Stimulated activated CD4-positive, alpha-beta T cell treated with anti-CD3 and anti-CD28 coated beads, Interleukin-12 subunit alpha, Interleukin-12 subunit beta, amount 100 ng/mL, for 24 hours (primary cell): ENCODE measurements around the gene UCHL5.

Source experiments
- DNase-seq, 2 experiments: peaks; one replicate each; pipeline ENCODE4 v3.0.0-alpha.2; 2020; ENCODE audit warnings: low read depth in 2 of 2

The UCHL5 gene

DNA sequence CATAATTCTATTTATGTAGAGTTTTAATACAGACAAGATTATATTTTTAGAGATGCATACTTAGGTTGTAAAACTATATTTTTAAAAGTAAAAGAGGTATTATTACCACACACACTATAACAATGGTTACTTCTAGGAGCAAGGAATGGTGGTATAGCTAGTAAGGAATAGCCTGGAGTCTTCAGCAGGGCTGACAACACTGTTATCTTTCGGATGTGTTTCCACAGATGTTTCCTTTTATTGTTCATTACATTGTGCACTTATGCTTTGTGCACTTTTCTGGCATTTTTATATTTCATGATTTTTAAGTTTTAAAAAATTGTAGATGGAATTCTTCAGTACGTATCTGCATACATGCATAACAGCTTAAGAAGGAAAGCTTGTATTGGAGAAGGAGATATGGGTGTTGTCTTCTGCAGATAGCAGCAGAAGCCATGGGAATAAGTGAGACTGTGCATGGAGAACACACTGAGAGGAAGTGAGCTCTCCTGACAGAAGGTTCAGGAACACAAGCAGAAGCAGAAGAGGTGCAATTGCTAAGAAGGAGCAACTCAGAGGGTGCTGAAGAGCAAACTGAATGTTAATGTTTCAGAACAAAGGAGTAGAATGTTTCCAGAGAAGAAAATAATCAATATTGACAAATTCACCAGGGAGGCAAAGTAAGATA lies 91.8 kb downstream of the UCHL5 start:
- DNase-seq: no peak

GRCh38 chr1:192966073-192966472 lies 93.1 kb downstream of the UCHL5 start:
- DNase-seq: no peak

DNA sequence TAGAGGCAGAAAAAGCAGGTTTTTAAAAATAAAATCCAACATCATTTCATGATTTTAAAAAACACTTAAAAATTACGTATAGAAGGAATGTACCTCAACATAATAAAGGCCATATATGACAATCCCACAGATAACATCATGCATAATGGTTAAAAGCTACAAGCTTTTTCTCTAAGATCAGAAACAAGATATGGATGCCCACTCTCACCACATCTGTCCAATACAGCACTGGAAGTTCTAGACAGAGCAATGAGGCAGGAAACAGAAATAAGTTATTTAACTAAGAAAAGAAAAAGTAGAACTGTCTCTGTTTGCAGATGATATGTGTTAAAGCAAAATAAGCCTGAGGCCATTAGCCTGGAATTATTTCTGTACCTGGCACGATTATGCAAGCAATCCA lies 96.3 kb downstream of the UCHL5 start:
- no peak for DNase-seq
